CD14-positive monocyte (primary cell): Measurements from ENCODE around the gene RTN4RL1. TPM values are rescaled to one million over a fixed set of nuclear protein-coding genes. Genes with fewer than 3 reads are reported as not detected.

Experiments used
- DNase-seq, 3 donors: peaks; one replicate each; pipeline ENCODE4 v3.0.0-alpha.2; 2011 to 2022
- H2AFZ ChIP-seq: 2 replicates; pipeline ENCODE4 v1.6.0; 2012; ENCODE audit warnings: mild to moderate bottlenecking, low read depth, low read length, inconsistent platforms; ENCODE audit not compliant: insufficient read depth, poor library complexity, severe bottlenecking
- H3K27ac ChIP-seq, 2 donors: 1 replicate in 1 of 2; 2 replicates in 1 of 2; pipeline ENCODE4 v1.5.1; 2012 to 2013; ENCODE audit warnings: low read length in 2 of 2, control low read depth in 1 of 2, inconsistent platforms in 1 of 2, low read depth in 1 of 2, mild to moderate bottlenecking in 1 of 2
- H3K27me3 ChIP-seq, 2 donors: one replicate each; pipeline versions ENCODE4 v1.6.0 to v1.6.1; 2011 to 2013; ENCODE audit warnings: low read length in 2 of 2; ENCODE audit not compliant: control insufficient read depth in 2 of 2, insufficient read depth in 2 of 2
- H3K36me3 ChIP-seq, 2 donors: replicated peaks in 1 of 2; 1 replicate in 1 of 2; 2 replicates in 1 of 2; pipeline versions ENCODE4 v1.5.1 to v1.6.1; 2012 to 2013; ENCODE audit warnings: low read length in 2 of 2, control low read depth in 1 of 2, inconsistent platforms in 1 of 2, mild to moderate bottlenecking in 1 of 2; ENCODE audit not compliant: insufficient read depth in 2 of 2, control insufficient read depth in 1 of 2
- H3K4me1 ChIP-seq, 2 donors: 1 replicate in 1 of 2; 2 replicates in 1 of 2; pipeline versions ENCODE4 v1.5.1 to v1.6.1; 2012 to 2013; ENCODE audit warnings: low read length in 2 of 2, control low read depth in 1 of 2, inconsistent platforms in 1 of 2, mild to moderate bottlenecking in 1 of 2, moderate library complexity in 1 of 2; ENCODE audit not compliant: insufficient read depth in 2 of 2, control insufficient read depth in 1 of 2
- H3K4me2 ChIP-seq: replicated peaks from 2 replicates; pipeline ENCODE3; 2012; ENCODE audit warnings: low read length, moderate library complexity, mild to moderate bottlenecking; ENCODE audit not compliant: poor library complexity, severe bottlenecking; ENCODE audit errors: extremely low read depth
- H3K4me3 ChIP-seq, 3 experiments: fragments of 200-600 bp in 1 of 3; sonication (generic) in 1 of 3; replicated peaks in 1 of 3; 1 replicate in 2 of 3; 2 replicates in 1 of 3; pipeline ENCODE4 v1.5.1; 2011 to 2013; ENCODE audit warnings: low read length in 3 of 3, mild to moderate bottlenecking in 3 of 3, control low read depth in 2 of 3, low read depth in 2 of 3, inconsistent platforms in 1 of 3, moderate library complexity in 1 of 3
- H3K79me2 ChIP-seq: 2 replicates; pipeline ENCODE4 v1.6.0; 2012; ENCODE audit warnings: mild to moderate bottlenecking, control low read depth, inconsistent platforms, low read length, moderate library complexity; ENCODE audit not compliant: insufficient read depth
- H3K9ac ChIP-seq: 2 replicates; pipeline ENCODE4 v1.6.0; 2017; ENCODE audit warnings: low read length, mild to moderate bottlenecking; ENCODE audit not compliant: insufficient read depth, poor library complexity, severe bottlenecking
- H3K9me3 ChIP-seq, 2 donors: replicated peaks in 1 of 2; 1 replicate in 1 of 2; 2 replicates in 1 of 2; pipeline versions ENCODE4 v1.5.1 to v1.6.1; 2012 to 2013; ENCODE audit warnings: low read length in 2 of 2, control low read depth in 1 of 2; ENCODE audit not compliant: control insufficient read depth in 1 of 2, insufficient read depth in 1 of 2
- H4K20me1 ChIP-seq: 2 replicates; pipeline ENCODE4 v1.6.0; 2012; ENCODE audit warnings: mild to moderate bottlenecking, low read length, control low read depth, moderate library complexity; ENCODE audit not compliant: insufficient read depth
- H3K27ac Mint-ChIP-seq, 7 donors: one replicate each; pipeline ENCODE4 v1.8.0; 2020; ENCODE audit warnings: mild to moderate bottlenecking in 7 of 7, mixed read lengths in 7 of 7, moderate library complexity in 6 of 7, inconsistent platforms in 2 of 7
- H3K27me3 Mint-ChIP-seq, 3 donors: one replicate each; pipeline ENCODE4 v1.8.0; 2021 to 2022; ENCODE audit warnings: low read depth in 3 of 3, mild to moderate bottlenecking in 3 of 3, mixed read lengths in 3 of 3, moderate library complexity in 3 of 3, inconsistent platforms in 1 of 3
- H3K36me3 Mint-ChIP-seq, 2 donors: one replicate each; pipeline ENCODE4 v1.8.0; 2020; ENCODE audit warnings: mixed read lengths in 2 of 2, inconsistent platforms in 1 of 2, mild to moderate bottlenecking in 1 of 2
- H3K4me1 Mint-ChIP-seq: one replicate; pipeline ENCODE4 v1.8.0; 2020; ENCODE audit warnings: mild to moderate bottlenecking, mixed read lengths
- H3K4me3 Mint-ChIP-seq, 2 donors: one replicate each; pipeline ENCODE4 v1.8.0; 2020; ENCODE audit warnings: mild to moderate bottlenecking in 2 of 2, mixed read lengths in 2 of 2, moderate library complexity in 1 of 2
- H3K9me3 Mint-ChIP-seq, 7 donors: one replicate each; pipeline ENCODE4 v1.8.0; 2020 to 2022; ENCODE audit warnings: mixed read lengths in 7 of 7, mild to moderate bottlenecking in 6 of 7, moderate library complexity in 6 of 7, inconsistent platforms in 2 of 7
- WGBS: methylation state at CpG from one replicate; pipeline ENCODE4 v1.1.5; 2013; ENCODE audit warnings: missing lambda C conversion rate; ENCODE audit not compliant: insufficient coverage; 5-methylcytosine and 5-hydroxymethylcytosine counted together
- intact Hi-C, 2 donors: fragments of 100-400 bp; cut with micrococcal nuclease; formaldehyde crosslinking; loops; one replicate each; pipeline versions ENCODE4 v1.15.0 to v1.15.1; 2023
- polyA plus RNA-seq, 3 donors: library from polyadenylated mRNA; depleted of rRNA in 1 of 3; unstranded in 2 of 3; stranded (reverse) in 1 of 3; fragments of 300-500 nt in 2 of 3; fragments of >200 nt in 1 of 3; fragmentation: Illumina TruSeq in 2 of 3; gene quantifications; 1 replicate in 2 of 3; 2 replicates in 1 of 3; pipeline ENCODE4 v1.2.3, GENCODE V29; 2012 to 2021
- TF ChIP-seq, protein P1 (sequence below): fragments of 200-600 bp; IDR thresholded peaks from one replicate; pipeline ENCODE4 v1.8.0; 2022; ENCODE audit warnings: antibody characterized with exemption, mild to moderate bottlenecking

RTN4RL1 gene
- polyA plus RNA-seq, 3 donors, result 0.07 to 0.29 (median 0.11) TPM

DNA sequence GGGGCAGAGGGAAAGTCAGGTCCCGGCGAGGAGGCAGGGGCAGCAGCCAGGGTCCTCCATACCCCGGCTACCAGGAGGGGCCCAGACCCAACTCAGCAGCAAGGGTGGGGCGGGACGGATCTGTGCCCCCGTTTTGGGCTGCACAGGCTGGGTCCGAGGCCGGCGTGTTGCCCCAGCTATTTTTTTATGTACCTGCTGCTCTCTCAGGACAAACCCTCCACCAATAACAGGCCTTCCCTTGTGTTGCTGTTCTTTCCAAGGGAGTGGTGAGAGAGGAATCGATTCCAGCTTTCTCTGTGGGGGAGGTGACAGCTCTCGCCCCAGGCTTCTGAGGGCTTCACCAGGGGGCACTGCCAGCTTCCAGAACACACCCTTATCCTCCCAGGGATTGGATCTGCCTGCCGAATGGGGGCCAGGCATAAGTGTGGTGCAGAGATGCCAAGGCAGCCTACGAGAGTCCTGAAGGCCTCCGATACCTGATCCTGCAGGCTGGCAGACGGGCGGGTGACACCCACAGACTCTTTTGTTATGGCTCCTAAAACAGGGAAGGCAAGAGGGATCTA, 22.3 kb downstream of the RTN4RL1 start:
- H4K20me1 ChIP-seq, result no peaks in the 10 kb centered on the region
- H3K36me3 Mint-ChIP-seq, result no peaks in the 10 kb centered on the region
- H3K27me3 ChIP-seq, result peaks cover 0 to 23% of the 10 kb centered on the region in 2 donors
- no peak overlapping the region for H3K4me3 Mint-ChIP-seq
- H3K27ac ChIP-seq, result no peak overlapping the region
- H3K9me3 ChIP-seq, result no peaks in the 10 kb centered on the region
- 76% methylated on average over 5 of the region's 16 CpGs for WGBS
- H3K27me3 Mint-ChIP-seq, result peaks cover 17 to 38% (median 27%) of the 10 kb centered on the region in 3 donors
- no peaks in the 10 kb centered on the region for H3K4me1 Mint-ChIP-seq
- no peak overlapping the region for H3K4me3 ChIP-seq
- H3K36me3 ChIP-seq, result no peaks in the 10 kb centered on the region
- intact Hi-C loops, result no loop called here
- peaks cover 0 to 8% (median 5%) of the 10 kb centered on the region in 7 donors for H3K9me3 Mint-ChIP-seq
- peaks cover 0 to 5% of the 10 kb centered on the region in 2 donors for H3K4me1 ChIP-seq
- H3K79me2 ChIP-seq, result no peaks in the 10 kb centered on the region
- no peak overlapping the region for H2AFZ ChIP-seq
- TF ChIP-seq, protein P1, sequence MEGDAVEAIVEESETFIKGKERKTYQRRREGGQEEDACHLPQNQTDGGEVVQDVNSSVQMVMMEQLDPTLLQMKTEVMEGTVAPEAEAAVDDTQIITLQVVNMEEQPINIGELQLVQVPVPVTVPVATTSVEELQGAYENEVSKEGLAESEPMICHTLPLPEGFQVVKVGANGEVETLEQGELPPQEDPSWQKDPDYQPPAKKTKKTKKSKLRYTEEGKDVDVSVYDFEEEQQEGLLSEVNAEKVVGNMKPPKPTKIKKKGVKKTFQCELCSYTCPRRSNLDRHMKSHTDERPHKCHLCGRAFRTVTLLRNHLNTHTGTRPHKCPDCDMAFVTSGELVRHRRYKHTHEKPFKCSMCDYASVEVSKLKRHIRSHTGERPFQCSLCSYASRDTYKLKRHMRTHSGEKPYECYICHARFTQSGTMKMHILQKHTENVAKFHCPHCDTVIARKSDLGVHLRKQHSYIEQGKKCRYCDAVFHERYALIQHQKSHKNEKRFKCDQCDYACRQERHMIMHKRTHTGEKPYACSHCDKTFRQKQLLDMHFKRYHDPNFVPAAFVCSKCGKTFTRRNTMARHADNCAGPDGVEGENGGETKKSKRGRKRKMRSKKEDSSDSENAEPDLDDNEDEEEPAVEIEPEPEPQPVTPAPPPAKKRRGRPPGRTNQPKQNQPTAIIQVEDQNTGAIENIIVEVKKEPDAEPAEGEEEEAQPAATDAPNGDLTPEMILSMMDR, result no peak
- no peak overlapping the region for H3K4me2 ChIP-seq
- no peak overlapping the region for H3K27ac Mint-ChIP-seq
- no peak overlapping the region for H3K9ac ChIP-seq
- DNase-seq, result no peak

DNA sequence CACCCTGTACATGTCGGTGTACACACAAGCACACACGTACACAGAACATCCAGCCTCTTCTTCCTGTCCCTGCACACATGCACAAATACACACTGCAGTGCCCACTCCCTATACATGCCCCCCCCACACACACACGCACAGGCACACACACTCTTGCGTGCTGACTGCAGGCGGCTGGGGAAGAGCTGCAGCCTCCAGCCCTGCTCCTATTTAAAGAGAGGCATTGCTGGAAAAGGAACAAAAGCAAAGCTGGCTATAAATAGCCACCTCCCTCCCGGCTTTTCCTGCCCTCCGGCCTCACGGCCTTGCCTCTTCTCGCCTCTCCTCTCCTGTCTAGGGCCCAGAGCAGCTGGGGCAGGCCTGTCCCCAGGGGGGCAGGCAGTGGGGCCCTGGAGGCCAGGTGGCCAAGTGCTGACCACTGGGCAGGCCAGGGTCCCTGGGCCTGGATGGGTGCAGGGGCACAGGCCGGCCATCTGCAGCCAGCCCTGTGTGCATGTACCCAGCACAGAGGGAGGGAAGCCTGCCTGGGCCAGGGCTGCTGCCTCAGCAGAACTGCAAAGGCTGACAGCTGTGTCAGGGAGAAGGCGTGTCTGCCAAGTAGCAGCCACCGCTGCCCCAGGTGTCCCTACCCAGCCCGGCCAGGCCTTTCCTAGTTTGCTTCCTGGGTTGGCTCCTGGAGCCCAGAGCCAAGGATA, 25.4 kb downstream of the RTN4RL1 start:
- Histone ChIP-seq H3K9ac (no peak overlapping the region), H4K20me1 (no peaks in the 10 kb centered on the region), H3K4me1 (peaks cover 0 to 5% of the 10 kb centered on the region in 2 donors), H3K9me3 (no peaks in the 10 kb centered on the region), H3K4me2 (no peak overlapping the region), H3K36me3 (no peaks in the 10 kb centered on the region), H3K79me2 (no peaks in the 10 kb centered on the region), H2AFZ (no peak overlapping the region), H3K4me3 (no peak overlapping the region), H3K27me3 (peaks cover 7 to 46% of the 10 kb centered on the region in 2 donors), H3K27ac (no peak overlapping the region)
- no peak for DNase-seq
- peaks cover 0 to 12% (median 5%) of the 10 kb centered on the region in 7 donors for H3K9me3 Mint-ChIP-seq
- H3K4me3 Mint-ChIP-seq, result peak overlapping the region in 1 of 2 donors; percentile 86
- H3K27me3 Mint-ChIP-seq, result peaks cover 39 to 66% (median 51%) of the 10 kb centered on the region in 3 donors
- WGBS, result 45% methylated on average over 11 of the region's 13 CpGs
- TF ChIP-seq, protein P1, result no peak
- no peaks in the 10 kb centered on the region for H3K36me3 Mint-ChIP-seq
- intact Hi-C loops, result no loop called here
- H3K4me1 Mint-ChIP-seq, result no peaks in the 10 kb centered on the region
- peak overlapping the region in 1 of 7 donors; percentile 37 for H3K27ac Mint-ChIP-seq
